ENCODE data around the gene SNCG.
"Not testable (repeated sequence)": the region's sequence is repeated elsewhere in the genome, so short reads cannot be mapped to it uniquely, and the experiment has no call there.

The SNCG gene

GRCh38 chr10:86937502-86938154 is 20.8 kb upstream of the SNCG start:
- Histone ChIP-seq H3K4me1 (ENCODE audit: control insufficient read depth, insufficient read depth, low read length) (peaks cover 15% of the 10 kb centered on the region), H3K4me3 (ENCODE audit: low read length in 2 of 2) (no peak overlapping the region), H3K27me3 (ENCODE audit: control insufficient read depth in 1 of 2, insufficient read depth in 2 of 2, low read length in 2 of 2) (peaks cover 0 to 7% of the 10 kb centered on the region in 2 donors), H3K36me3 (ENCODE audit: control insufficient read depth in 2 of 2, insufficient read depth in 2 of 2, low read length in 2 of 2) (peaks cover 0 to 2% of the 10 kb centered on the region in 2 donors), H3K9me3 (ENCODE audit: control insufficient read depth in 2 of 2, low read length in 2 of 2) (no peaks in the 10 kb centered on the region), H3K9ac (ENCODE audit: low read length in 2 of 2) (no peak overlapping the region), H3K27ac (ENCODE audit: low read length) (no peak overlapping the region)

- Histone ChIP-seq H3K27me3 (ENCODE audit: control insufficient read depth in 1 of 2, insufficient read depth in 2 of 2, low read length in 2 of 2) (peaks cover 0 to 14% of the 10 kb centered on the region in 2 donors), H3K4me3 (ENCODE audit: low read length in 2 of 2) (no peak overlapping the region), H3K27ac (ENCODE audit: low read length) (no peak overlapping the region), H3K4me1 (ENCODE audit: control insufficient read depth, insufficient read depth, low read length) (peaks cover 17% of the 10 kb centered on the region), H3K36me3 (ENCODE audit: control insufficient read depth in 2 of 2, insufficient read depth in 2 of 2, low read length in 2 of 2) (peaks cover 0 to 2% of the 10 kb centered on the region in 2 donors), H3K9me3 (ENCODE audit: control insufficient read depth in 2 of 2, low read length in 2 of 2) (no peaks in the 10 kb centered on the region), H3K9ac (ENCODE audit: low read length in 2 of 2) (no peak overlapping the region)
Measured at GRCh38 chr10:86938260-86938659, 20.1 kb upstream of the SNCG start.

- not testable (repeated sequence) for H3K36me3 ChIP-seq (ENCODE audit: control insufficient read depth in 2 of 2, insufficient read depth in 2 of 2, low read length in 2 of 2); H3K9ac ChIP-seq (ENCODE audit: low read length in 2 of 2); H3K4me3 ChIP-seq (ENCODE audit: low read length in 2 of 2); H3K27ac ChIP-seq (ENCODE audit: low read length); H3K9me3 ChIP-seq (ENCODE audit: control insufficient read depth in 2 of 2, low read length in 2 of 2)
- Histone ChIP-seq H3K4me1 (ENCODE audit: control insufficient read depth, insufficient read depth, low read length) (peaks cover 20% of the 10 kb centered on the region), H3K27me3 (ENCODE audit: control insufficient read depth in 1 of 2, insufficient read depth in 2 of 2, low read length in 2 of 2) (peaks cover 7 to 24% of the 10 kb centered on the region in 2 donors)
Measured at GRCh38 chr10:86940076-86940475, 18.3 kb upstream of the SNCG start.

GRCh38 chr10:86940677-86941076 is 17.7 kb upstream of the SNCG start:
- peaks cover 26% of the 10 kb centered on the region for H3K4me1 ChIP-seq (ENCODE audit: control insufficient read depth, insufficient read depth, low read length)
- no peak overlapping the region for H3K4me3 ChIP-seq (ENCODE audit: low read length in 2 of 2)
- H3K27me3 ChIP-seq (ENCODE audit: control insufficient read depth in 1 of 2, insufficient read depth in 2 of 2, low read length in 2 of 2), result peaks cover 11 to 24% of the 10 kb centered on the region in 2 donors
- no peak overlapping the region for H3K27ac ChIP-seq (ENCODE audit: low read length)
- H3K36me3 ChIP-seq (ENCODE audit: control insufficient read depth in 2 of 2, insufficient read depth in 2 of 2, low read length in 2 of 2), result peaks cover 0 to 2% of the 10 kb centered on the region in 2 donors
- H3K9ac ChIP-seq (ENCODE audit: low read length in 2 of 2), result no peak overlapping the region
- H3K9me3 ChIP-seq (ENCODE audit: control insufficient read depth in 2 of 2, low read length in 2 of 2), result no peaks in the 10 kb centered on the region

GRCh38 chr10:86941426-86941825 is 17.0 kb upstream of the SNCG start:
- no peak overlapping the region for H3K27ac ChIP-seq (ENCODE audit: low read length)
- H3K9me3 ChIP-seq (ENCODE audit: control insufficient read depth in 2 of 2, low read length in 2 of 2), result no peaks in the 10 kb centered on the region
- H3K36me3 ChIP-seq (ENCODE audit: control insufficient read depth in 2 of 2, insufficient read depth in 2 of 2, low read length in 2 of 2), result peaks cover 0 to under 1% of the 10 kb centered on the region in 2 donors
- H3K4me3 ChIP-seq (ENCODE audit: low read length in 2 of 2), result no peak overlapping the region
- peaks cover 18 to 24% of the 10 kb centered on the region in 2 donors for H3K27me3 ChIP-seq (ENCODE audit: control insufficient read depth in 1 of 2, insufficient read depth in 2 of 2, low read length in 2 of 2)
- H3K4me1 ChIP-seq (ENCODE audit: control insufficient read depth, insufficient read depth, low read length), result peaks cover 32% of the 10 kb centered on the region
- no peak overlapping the region for H3K9ac ChIP-seq (ENCODE audit: low read length in 2 of 2)

- Histone ChIP-seq H3K36me3 (ENCODE audit: control insufficient read depth in 2 of 2, insufficient read depth in 2 of 2, low read length in 2 of 2) (no peaks in the 10 kb centered on the region), H3K4me1 (ENCODE audit: control insufficient read depth, insufficient read depth, low read length) (peaks cover 33% of the 10 kb centered on the region), H3K27ac (ENCODE audit: low read length) (no peak overlapping the region), H3K4me3 (ENCODE audit: low read length in 2 of 2) (peak overlapping the region in 1 of 2 donors; percentile 35), H3K9ac (ENCODE audit: low read length in 2 of 2) (no peak overlapping the region), H3K27me3 (ENCODE audit: control insufficient read depth in 1 of 2, insufficient read depth in 2 of 2, low read length in 2 of 2) (peaks cover 21 to 27% of the 10 kb centered on the region in 2 donors), H3K9me3 (ENCODE audit: control insufficient read depth in 2 of 2, low read length in 2 of 2) (no peaks in the 10 kb centered on the region)
Measured at GRCh38 chr10:86941991-86942421, 16.4 kb upstream of the SNCG start.

GRCh38 chr10:86942441-86943315 is 15.7 kb upstream of the SNCG start:
- Histone ChIP-seq H3K9me3 (ENCODE audit: control insufficient read depth in 2 of 2, low read length in 2 of 2) (no peaks in the 10 kb centered on the region), H3K4me3 (ENCODE audit: low read length in 2 of 2) (peak overlapping the region in 1 of 2 donors; percentile 35), H3K27ac (ENCODE audit: low read length) (no peak overlapping the region), H3K9ac (ENCODE audit: low read length in 2 of 2) (no peak overlapping the region), H3K36me3 (ENCODE audit: control insufficient read depth in 2 of 2, insufficient read depth in 2 of 2, low read length in 2 of 2) (no peaks in the 10 kb centered on the region), H3K4me1 (ENCODE audit: control insufficient read depth, insufficient read depth, low read length) (peaks cover 31% of the 10 kb centered on the region), H3K27me3 (ENCODE audit: control insufficient read depth in 1 of 2, insufficient read depth in 2 of 2, low read length in 2 of 2) (peaks cover 23 to 28% of the 10 kb centered on the region in 2 donors)

- Histone ChIP-seq H3K9ac (ENCODE audit: low read length in 2 of 2) (no peak overlapping the region), H3K4me3 (ENCODE audit: low read length in 2 of 2) (no peak overlapping the region)
Measured at GRCh38 chr10:86943316-86944030, 14.9 kb upstream of the SNCG start.

GRCh38 chr10:86944031-86944419 is 14.4 kb upstream of the SNCG start:
- Histone ChIP-seq H3K9ac (ENCODE audit: low read length in 2 of 2) (no peak overlapping the region), H3K27me3 (ENCODE audit: control insufficient read depth in 1 of 2, insufficient read depth in 2 of 2, low read length in 2 of 2) (peaks cover 23 to 28% of the 10 kb centered on the region in 2 donors), H3K27ac (ENCODE audit: low read length) (no peak overlapping the region), H3K36me3 (ENCODE audit: control insufficient read depth in 2 of 2, insufficient read depth in 2 of 2, low read length in 2 of 2) (no peaks in the 10 kb centered on the region), H3K9me3 (ENCODE audit: control insufficient read depth in 2 of 2, low read length in 2 of 2) (no peaks in the 10 kb centered on the region), H3K4me1 (ENCODE audit: control insufficient read depth, insufficient read depth, low read length) (peaks cover 28% of the 10 kb centered on the region), H3K4me3 (ENCODE audit: low read length in 2 of 2) (no peak overlapping the region)

More at GRCh38 chr10:86943316-86944030, 14.9 kb upstream of the SNCG start:
- Histone ChIP-seq H3K27ac (ENCODE audit: low read length) (no peak overlapping the region), H3K9me3 (ENCODE audit: control insufficient read depth in 2 of 2, low read length in 2 of 2) (no peaks in the 10 kb centered on the region), H3K36me3 (ENCODE audit: control insufficient read depth in 2 of 2, insufficient read depth in 2 of 2, low read length in 2 of 2) (no peaks in the 10 kb centered on the region), H3K4me1 (ENCODE audit: control insufficient read depth, insufficient read depth, low read length) (peaks cover 30% of the 10 kb centered on the region), H3K27me3 (ENCODE audit: control insufficient read depth in 1 of 2, insufficient read depth in 2 of 2, low read length in 2 of 2) (peaks cover 23 to 28% of the 10 kb centered on the region in 2 donors)

- no peak overlapping the region for H3K27ac ChIP-seq (ENCODE audit: low read length)
- H3K4me1 ChIP-seq (ENCODE audit: control insufficient read depth, insufficient read depth, low read length), result peaks cover 26% of the 10 kb centered on the region
- peaks cover 23 to 28% of the 10 kb centered on the region in 2 donors for H3K27me3 ChIP-seq (ENCODE audit: control insufficient read depth in 1 of 2, insufficient read depth in 2 of 2, low read length in 2 of 2)
- no peaks in the 10 kb centered on the region for H3K36me3 ChIP-seq (ENCODE audit: control insufficient read depth in 2 of 2, insufficient read depth in 2 of 2, low read length in 2 of 2)
- H3K9ac ChIP-seq (ENCODE audit: low read length in 2 of 2), result no peak overlapping the region
- H3K9me3 ChIP-seq (ENCODE audit: control insufficient read depth in 2 of 2, low read length in 2 of 2), result no peaks in the 10 kb centered on the region
- no peak overlapping the region for H3K4me3 ChIP-seq (ENCODE audit: low read length in 2 of 2)
Measured at GRCh38 chr10:86944471-86944870, 13.9 kb upstream of the SNCG start.
